Middle frontal gyrus (tissue), 1 donor: ENCODE results near the gene MNS1.
"Not testable (repeated sequence)": the region's sequence is repeated elsewhere in the genome, so short reads cannot be mapped to it uniquely, and the experiment has no call there.

ENCODE experiments used
- DNase-seq: peaks from one replicate; pipeline ENCODE4 v3.0.0-alpha.2; 2015; ENCODE audit warnings: low spot score; ENCODE audit errors: extremely low spot score

MNS1 gene

DNA sequence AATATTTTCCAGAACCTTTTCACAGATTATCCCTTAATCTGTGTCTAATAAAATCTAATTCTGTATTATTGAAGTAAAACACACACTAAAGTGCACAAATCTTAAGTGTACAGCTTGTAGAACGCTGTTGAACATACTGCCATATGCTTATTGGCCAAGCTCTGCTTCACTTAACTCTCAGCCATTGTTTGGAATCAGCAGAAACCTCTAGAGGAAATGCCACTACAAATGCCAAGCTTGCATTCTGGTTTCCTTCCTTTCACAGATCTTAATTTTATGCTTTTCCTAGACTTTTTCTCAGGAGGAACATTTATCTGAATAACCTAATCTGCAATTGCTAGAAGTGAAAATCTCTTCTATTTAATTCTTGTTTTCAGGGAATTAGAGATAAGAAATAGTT lies 10.1 kb downstream of the MNS1 start:
- DNase-seq = no peak

DNA sequence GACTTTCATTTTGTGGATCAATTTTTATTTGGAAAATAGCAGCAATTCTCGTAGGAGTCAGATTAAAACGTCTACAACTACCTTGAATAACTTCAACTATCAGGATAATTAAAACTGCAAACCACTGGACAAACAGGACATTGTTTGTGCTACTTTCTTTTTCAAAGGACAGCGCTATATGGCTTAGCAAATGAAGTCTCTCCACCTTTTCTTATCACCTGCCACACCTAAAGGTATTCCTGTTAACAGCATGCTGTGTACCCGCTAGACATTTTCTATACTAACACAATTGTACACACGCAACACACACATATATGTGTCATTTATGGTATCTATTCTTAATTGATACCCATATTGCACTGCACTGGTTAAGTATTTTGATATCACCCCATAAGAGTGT lies 19.2 kb downstream of the MNS1 start:
- DNase-seq = no peak

DNA sequence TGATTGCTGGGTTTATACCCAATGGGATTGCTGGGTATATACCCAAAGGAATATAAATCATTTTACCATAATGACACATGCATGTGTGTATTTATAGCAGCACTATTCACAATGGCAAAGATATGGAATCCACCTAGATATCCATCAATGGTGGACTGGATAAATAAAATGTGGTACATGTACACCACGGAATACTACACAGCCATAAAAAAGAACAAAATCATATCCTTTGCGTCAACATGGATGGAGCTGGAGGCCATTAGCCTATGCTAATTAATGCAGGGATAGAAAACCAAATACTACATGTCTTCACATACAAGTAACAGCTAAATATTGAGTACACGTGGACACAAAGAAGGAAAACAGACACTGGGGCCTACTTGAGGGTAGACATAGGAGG lies 22.6 kb downstream of the MNS1 start:
- DNase-seq = no peak

DNA sequence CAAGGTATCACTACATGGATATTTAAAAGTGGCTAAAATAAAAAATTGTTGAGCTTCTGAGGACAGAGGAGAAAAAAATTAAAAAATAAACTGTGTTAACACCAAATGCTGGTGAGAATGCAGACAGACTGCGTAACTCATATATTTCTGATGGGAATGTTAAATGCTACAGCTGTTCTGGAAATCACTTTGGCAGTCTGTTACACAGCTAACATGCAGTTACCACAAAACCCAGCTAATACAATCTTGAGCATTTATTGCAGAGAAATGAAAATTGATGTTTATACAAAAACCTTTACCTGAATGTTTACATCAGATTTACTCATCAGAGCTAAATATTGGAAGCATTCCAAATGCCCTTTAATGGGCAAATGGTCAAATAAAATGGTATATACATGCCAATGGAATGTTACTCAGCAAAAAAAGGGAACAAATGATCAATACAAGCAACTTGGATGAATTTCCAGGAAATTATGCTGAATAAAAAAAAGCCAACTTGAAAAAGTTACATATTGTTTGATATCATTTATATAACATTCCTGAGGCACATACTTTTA lies 24.6 kb downstream of the MNS1 start:
- no peak for DNase-seq

DNA sequence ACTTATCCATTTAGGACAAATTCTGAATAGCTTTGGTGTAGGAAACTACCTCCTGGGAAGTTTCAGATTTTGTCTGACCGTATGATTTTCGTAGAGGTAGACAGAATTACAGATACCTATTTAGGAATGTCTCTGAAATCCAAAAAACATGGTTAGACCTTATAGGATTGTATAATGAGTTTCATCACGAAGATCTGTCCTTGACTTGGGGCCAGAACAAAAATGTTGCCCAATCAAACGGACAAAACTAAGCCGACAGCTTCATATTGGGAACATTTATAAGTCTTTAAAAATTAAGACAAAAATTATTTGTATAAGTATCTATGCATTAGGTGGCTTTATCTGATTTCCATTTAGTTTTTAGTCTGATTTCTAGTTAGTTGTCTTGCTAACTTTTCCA lies 32.6 kb downstream of the MNS1 start:
- DNase-seq = no peak

DNA sequence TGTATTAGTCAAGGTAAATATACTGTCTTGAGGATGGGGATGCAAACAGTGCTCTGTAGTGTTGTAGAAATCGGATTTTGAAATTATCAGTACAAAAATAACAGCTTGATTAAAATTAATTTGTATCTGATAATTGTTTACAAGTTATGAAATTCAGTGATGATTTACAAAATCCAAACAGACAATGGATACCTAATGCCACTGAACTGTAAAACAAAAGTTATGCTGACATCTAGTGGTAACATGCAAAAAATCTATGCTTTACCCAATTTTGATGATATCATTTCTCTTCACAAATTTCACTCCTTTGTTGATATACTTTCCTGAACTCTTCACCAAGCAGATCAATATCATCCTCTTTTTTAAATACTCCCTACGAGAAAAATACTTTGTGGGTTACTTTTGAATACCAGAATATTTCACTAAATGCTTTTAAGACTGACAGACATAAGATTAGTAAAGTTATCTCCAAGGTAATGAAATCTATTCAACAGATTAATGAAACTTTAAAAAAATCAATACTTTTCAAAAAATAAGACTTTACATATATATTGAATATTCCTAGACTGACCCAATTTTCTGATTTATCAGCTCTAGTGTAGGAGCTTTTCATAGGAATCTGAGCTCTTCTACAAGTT lies 36.0 kb downstream of the MNS1 start:
- DNase-seq = no peak

DNA sequence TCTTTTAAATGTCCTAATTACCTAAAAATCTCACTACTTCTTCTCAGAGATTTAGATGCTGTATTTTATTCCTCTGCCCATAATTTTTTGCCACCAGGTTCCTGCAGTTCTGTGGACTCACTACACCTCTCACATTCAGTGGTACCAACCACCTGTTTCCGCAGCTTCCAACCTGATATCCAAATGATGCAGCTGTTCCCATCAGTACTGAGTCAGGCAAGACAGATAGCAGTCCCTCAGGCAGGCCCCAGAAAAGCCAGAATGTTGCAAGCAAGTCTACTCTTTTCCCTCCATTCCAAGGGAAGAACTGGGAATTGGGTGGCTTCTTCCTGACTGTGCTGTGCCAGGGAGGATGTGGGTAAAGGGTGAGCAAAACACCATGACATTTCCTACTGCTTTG lies 39.0 kb downstream of the MNS1 start:
- DNase-seq = no peak

DNA sequence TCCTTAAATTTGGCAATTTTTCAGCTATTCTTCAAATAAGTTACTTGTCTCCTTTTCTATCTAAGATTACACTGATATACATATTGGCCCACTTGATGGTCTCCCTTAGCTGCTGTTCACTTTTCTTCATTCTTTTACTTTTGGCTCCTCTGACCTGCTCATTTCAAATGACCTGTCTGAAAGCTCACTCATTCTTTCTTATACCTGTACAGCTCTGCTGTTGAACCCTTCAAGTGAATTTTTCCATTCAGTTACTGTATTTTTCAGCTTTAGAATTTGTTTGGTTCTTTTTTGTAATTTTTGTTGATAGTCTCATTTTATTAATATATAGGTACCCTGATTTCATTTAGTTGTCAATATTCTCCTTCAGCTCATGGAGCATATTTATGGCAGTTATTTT lies 39.7 kb downstream of the MNS1 start:
- DNase-seq = no peak

DNA sequence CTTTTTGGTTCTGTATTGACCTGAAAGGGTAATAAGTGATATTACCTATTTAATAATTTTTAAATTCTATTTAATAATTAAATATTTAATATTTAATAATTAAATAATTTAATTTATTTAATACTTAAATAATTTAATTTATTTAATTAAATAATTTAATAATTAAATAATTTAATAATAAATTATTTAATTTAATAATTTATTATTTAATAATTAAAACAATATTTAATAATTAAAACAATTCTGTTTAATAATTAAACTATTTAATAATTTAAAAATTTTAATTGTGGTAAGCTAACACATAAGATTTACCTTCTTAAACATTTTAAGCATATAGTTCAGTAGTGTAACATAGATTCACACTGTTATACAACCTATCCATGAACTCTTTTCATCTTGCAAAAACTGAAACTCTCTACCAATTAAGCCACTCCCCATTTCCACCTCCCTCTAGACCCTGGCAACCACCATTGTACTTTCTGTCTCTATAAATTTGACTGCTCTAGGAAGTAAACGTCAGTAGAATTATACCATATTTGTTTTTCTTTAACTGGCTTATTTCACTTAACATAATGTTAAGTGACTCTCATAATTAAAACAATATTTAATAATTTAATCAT lies 51.7 kb downstream of the MNS1 start:
- not testable (repeated sequence) for DNase-seq

DNA sequence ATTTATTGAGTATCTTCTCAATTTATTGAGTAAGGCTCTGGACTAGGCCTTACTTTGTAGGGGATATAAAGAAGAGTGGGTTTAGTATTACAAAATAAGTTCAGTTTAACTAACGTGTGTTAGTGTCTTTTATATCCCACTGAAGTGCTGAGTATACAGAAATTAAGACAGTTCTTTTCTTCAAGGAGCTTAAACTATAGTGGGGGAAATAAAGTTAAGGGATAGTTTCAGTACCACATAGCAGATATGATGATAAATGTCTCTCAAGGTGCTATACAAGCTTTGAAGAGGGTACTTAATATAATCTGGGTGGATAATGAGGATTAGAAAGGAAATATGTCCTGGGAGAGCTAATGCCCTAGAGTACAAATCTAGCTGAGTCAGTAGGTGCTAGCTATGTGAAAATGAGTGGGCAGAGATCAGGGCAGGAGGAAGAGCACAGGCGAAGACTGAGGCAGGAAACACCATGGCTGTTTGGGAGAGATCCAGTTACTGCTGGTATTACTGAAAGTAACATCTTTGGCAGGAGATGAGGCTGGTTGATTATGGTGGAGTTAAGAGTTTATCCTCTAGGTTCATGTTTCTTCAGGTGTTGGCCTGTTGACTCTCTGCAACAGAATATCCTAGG lies 53.7 kb downstream of the MNS1 start:
- no peak for DNase-seq

DNA sequence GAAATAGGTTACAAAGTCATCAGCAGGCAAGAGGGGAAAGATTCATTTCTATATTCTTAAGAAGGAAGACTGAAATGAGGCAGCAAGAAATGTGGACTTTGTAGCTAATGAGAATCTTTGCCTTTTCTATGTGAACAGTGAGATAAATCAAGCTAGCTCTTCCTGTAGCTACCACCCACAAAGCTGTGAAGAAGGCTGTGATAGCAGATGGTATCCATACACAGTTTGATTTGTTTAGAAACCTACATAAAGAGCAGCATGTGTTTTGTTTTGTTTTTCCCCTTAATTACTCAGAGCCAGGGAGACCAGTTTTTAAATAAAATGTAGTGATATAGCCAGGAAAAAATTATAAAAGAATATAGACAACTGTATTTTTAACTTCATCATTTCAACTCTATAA lies 54.2 kb downstream of the MNS1 start:
- peak; percentile 16 for DNase-seq

DNA sequence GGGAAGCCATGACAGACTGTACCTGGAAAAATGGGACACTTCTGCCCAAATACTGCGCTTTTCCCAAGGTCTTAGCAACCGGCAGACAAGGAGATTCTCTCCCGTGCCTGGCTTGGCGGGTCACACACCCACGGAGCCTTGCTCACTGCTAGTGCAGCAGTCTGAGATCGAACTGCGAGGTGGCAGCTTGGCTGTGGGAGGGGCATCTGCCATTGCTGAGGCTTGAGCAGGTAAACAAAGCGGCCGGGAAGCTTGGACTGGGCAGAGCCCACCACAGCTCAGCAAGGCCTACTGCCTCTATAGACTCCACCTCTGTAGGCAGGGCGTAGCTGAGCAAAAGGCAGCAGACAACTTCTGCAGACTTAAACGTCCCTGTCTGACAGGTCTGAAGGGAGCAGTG lies 65.7 kb downstream of the MNS1 start:
- DNase-seq = not testable (repeated sequence)

DNA sequence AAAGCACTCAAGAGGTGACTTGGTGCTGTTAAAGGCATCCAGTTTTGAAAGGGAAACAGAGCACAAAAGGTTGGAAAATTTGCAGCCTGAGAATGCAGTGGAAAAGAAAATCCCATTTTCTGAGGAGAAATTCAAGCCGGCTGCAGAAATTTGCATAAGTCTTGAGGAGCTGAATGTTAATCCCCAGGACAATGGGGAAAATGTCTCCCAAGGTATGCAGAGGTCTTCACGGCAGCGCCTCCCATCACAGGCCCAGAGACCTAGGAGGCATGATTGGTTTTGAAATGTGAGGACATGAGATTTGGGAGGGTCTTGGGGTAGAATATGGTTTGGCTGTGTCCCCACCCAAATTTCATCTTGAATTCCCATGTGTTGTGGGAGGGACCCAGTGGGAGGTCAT lies 67.6 kb downstream of the MNS1 start:
- DNase-seq = not testable (repeated sequence)

DNA sequence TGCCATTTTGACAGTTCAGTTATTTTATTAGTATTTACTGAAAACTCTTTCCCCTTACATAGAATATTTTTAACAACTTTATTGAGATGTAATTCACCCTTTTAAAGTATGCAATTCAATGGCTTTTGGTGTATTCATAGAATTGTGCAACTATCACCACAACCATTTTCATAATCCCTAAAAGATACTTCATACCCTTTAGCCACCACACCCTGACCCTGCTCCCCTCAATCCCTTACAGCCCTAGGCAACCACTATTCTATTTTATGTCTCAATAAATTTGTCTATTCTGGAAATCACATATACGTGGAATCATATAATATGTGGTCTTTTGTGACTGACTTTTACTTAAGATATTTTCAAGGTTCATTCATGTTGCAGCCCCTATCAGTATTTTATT lies 70.0 kb downstream of the MNS1 start:
- no peak for DNase-seq

DNA sequence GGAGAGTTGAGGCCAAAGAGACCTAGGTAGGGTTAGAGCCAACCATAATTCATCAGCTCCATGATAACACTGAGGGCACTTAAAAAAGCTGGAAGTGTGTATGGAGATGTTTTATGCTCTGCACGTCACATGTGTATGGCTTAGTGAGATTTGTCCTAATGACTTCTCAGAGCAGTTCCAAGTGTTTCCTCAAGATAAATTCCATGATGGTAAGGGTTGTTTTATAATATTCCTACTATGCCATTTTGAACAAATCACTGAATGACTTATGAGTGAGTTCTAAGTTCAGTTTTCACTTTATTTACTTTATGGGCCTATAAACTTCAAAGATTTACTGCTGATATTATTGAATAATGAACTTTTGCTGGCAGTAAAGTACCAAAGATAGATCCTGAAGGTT lies 71.7 kb downstream of the MNS1 start:
- DNase-seq = no peak

DNA sequence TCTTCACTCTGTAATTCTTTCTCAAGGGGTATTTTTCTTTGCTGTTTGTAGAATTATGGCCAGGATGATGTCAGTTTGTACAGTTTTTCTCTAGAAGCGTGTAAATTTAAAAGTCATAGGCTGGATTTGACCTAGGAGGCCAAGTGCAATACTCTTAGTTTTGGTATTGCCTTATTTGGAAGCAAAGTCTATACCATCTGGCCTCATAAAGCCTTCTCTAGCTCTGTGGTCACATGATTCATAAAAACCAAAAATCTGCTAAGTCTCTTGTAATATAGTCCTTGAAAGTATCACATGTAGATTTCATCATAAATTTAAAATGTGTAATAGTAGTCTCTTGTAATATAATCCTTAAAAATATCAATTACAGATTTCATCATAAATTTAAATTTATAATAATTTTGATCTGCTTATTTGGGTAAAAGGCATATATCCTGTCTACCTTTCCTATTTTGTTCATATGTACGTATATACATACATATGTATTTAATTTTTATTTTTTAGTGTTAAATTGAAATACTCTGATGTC lies 74.1 kb downstream of the MNS1 start:
- DNase-seq = no peak

DNA sequence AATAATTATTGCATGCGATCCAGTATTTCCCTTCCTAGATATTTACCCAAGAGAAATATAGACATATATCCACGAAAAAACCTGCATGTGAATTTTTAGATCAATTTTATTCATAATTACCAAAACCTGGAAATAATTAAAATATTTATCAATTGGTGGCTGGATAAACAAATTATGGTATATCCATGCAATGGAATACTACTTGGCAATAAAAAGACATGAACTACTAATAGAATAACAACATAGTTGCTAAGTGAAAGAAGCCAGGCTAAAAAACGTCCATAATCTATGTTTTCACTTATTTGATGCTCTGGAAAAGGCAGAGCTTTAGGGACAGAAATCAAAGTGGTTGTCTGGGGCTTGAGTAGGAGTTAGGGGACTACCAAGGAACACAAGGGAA lies 79.0 kb downstream of the MNS1 start:
- DNase-seq = no peak

DNA sequence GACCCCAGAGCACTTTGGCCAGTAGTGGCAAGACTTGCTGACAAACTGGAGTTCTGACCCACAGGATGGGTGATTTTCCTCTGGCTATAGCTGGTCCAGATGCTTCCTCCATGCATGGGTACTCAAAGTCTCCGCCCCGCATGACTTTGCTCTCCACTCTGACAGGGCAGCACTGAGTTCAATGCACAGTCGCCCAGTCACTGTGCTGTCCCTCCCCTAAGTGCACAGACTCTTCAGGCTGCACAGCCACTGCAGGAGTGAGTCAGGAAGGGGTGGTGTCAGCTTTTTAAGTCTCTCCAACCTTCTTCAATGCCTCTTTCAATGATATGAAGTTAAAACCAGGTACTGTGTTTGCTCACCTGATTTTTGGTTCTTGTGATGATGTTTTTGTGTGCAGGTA lies 81.9 kb downstream of the MNS1 start:
- DNase-seq = no peak
